AG10803 (cell line): ENCODE data around the gene SCN5A.

Experiments
- DNase-seq: peaks from one replicate; pipeline ENCODE4 v3.0.0; 2010; ENCODE audit warnings: low read depth
- H3K4me3 ChIP-seq: 2 replicates; pipeline ENCODE4 v1.5.1; 2011; ENCODE audit warnings: mild to moderate bottlenecking, low read length, control low read depth
- CTCF ChIP-seq: conservative IDR thresholded peaks from 2 replicates; pipeline ENCODE4 v1.5.1; 2011; ENCODE audit warnings: mild to moderate bottlenecking, low read length, control low read depth, inconsistent platforms

The SCN5A gene

GRCh38 chr3:38643592-38643991, 5.9 kb downstream of the SCN5A start:
- no peak overlapping the region for H3K4me3 ChIP-seq
- no peak for DNase-seq

GRCh38 chr3:38643090-38643489, 6.4 kb downstream of the SCN5A start:
- no peak for DNase-seq
- TF ChIP-seq CTCF: no peak
- no peak overlapping the region for H3K4me3 ChIP-seq

More at GRCh38 chr3:38643592-38643991, 5.9 kb downstream of the SCN5A start:
- no peak for TF ChIP-seq CTCF

GRCh38 chr3:38641461-38642110, 7.9 kb downstream of the SCN5A start:
- no peak for TF ChIP-seq CTCF
- DNase-seq: no peak
- H3K4me3 ChIP-seq: no peak overlapping the region

- no peak overlapping the region for H3K4me3 ChIP-seq
- DNase-seq: no peak
- no peak for TF ChIP-seq CTCF
Observed at GRCh38 chr3:38640661-38641452, 8.6 kb downstream of the SCN5A start.

GRCh38 chr3:38638354-38638753, 11.1 kb downstream of the SCN5A start:
- no peak overlapping the region for H3K4me3 ChIP-seq
- no peak for DNase-seq
- no peak for TF ChIP-seq CTCF

GRCh38 chr3:38637906-38638305, 11.6 kb downstream of the SCN5A start:
- TF ChIP-seq CTCF: no peak
- DNase-seq: no peak
- H3K4me3 ChIP-seq: no peak overlapping the region

GRCh38 chr3:38636881-38637280, 12.6 kb downstream of the SCN5A start:
- DNase-seq: no peak
- H3K4me3 ChIP-seq: no peak overlapping the region
- TF ChIP-seq CTCF: no peak
